SK-N-SH (cell line): ENCODE results near the gene DCAF5. TPM values are rescaled to one million over a fixed set of nuclear protein-coding genes. Genes with fewer than 3 reads are reported as not detected.
A peak's percentile ranks its signal among the peaks of the same experiment; 100 is the strongest.

Source experiments
- CTCF ChIA-PET: fragments of 300-600, 350-600 bp; formaldehyde crosslinking; extraction: SDS; loops from one replicate; lab custom pipeline; 2021; lab: Yijun Ruan, JAX
- POLR2A ChIA-PET: fragments of 350-600 bp; sonication (Branson Sonifier 250); formaldehyde crosslinking; extraction: SDS; loops from one replicate; lab custom pipeline; 2020; ENCODE audit warnings: antibody characterized with exemption, inconsistent platforms; lab: Yijun Ruan, JAX
- DNase-seq: peaks from one replicate; pipeline ENCODE4 v3.0.0; 2012
- H2AFZ ChIP-seq: fragments of 200-600 bp; sonication (generic); 2 replicates; pipeline ENCODE4 v1.8.1; 2016; ENCODE audit warnings: antibody characterized with exemption, mild to moderate bottlenecking, low read depth
- H3F3A ChIP-seq: fragments of 200-600 bp; sonication (generic); replicated peaks from 2 replicates; pipeline ENCODE3; 2016; ENCODE audit warnings: antibody characterized with exemption, mild to moderate bottlenecking; ENCODE audit not compliant: insufficient read depth
- H3K27ac ChIP-seq, 2 experiments: fragments of 200-500 bp in 1 of 2; fragments of 200-600 bp in 1 of 2; sonication (Bioruptor generic) in 1 of 2; sonication (generic), shearing (Covaris generic) in 1 of 2; 2 replicates each; pipeline versions ENCODE4 v1.5.1 to v1.6.1; 2014 to 2016; ENCODE audit warnings: low read depth in 2 of 2, inconsistent platforms in 1 of 2, low read length in 1 of 2, mild to moderate bottlenecking in 1 of 2, mixed read lengths in 1 of 2
- H3K27me3 ChIP-seq: fragments of 200-600 bp; sonication (generic), shearing (Covaris generic); 2 replicates; pipeline ENCODE4 v1.6.1; 2016; ENCODE audit warnings: mixed run types; ENCODE audit not compliant: insufficient read depth
- H3K36me3 ChIP-seq, 2 experiments: fragments of 200-500 bp in 1 of 2; fragments of 200-600 bp in 1 of 2; sonication (Bioruptor generic) in 1 of 2; sonication (generic) in 1 of 2; replicated peaks in 1 of 2; 2 replicates each; pipeline versions ENCODE3 to v1.5.1; 2014 to 2016; ENCODE audit warnings: low read length in 1 of 2, mild to moderate bottlenecking in 1 of 2; ENCODE audit not compliant: insufficient read depth in 2 of 2, control insufficient read depth in 1 of 2
- H3K4me1 ChIP-seq, 2 experiments: fragments of 200-500 bp in 1 of 2; fragments of 200-600 bp in 1 of 2; sonication (Bioruptor generic) in 1 of 2; sonication (generic), shearing (Covaris generic) in 1 of 2; 2 replicates each; pipeline versions ENCODE4 v1.5.1 to v1.6.1; 2014 to 2016; ENCODE audit warnings: low read depth in 1 of 2, low read length in 1 of 2, mixed run types in 1 of 2; ENCODE audit not compliant: insufficient read depth in 2 of 2, control insufficient read depth in 1 of 2
- H3K4me2 ChIP-seq: fragments of 200-600 bp; sonication (generic), shearing (Covaris generic); 2 replicates; pipeline ENCODE4 v1.6.1; 2017; ENCODE audit warnings: mixed run types
- H3K4me3 ChIP-seq, 2 experiments: fragments of 200-500 bp in 1 of 2; fragments of 200-600 bp in 1 of 2; sonication (Bioruptor generic) in 1 of 2; sonication (generic), shearing (Covaris generic) in 1 of 2; 2 replicates each; pipeline versions ENCODE4 v1.5.1 to v1.8.1; 2014 to 2016; ENCODE audit warnings: low read depth in 2 of 2, inconsistent platforms in 1 of 2, low read length in 1 of 2, mild to moderate bottlenecking in 1 of 2, mixed read lengths in 1 of 2, moderate library complexity in 1 of 2
- H3K79me2 ChIP-seq: fragments of 200-600 bp; sonication (generic); 2 replicates; pipeline ENCODE4 v1.8.1; 2017; ENCODE audit warnings: mild to moderate bottlenecking; ENCODE audit not compliant: insufficient read depth
- H3K9ac ChIP-seq: fragments of 200-600 bp; sonication (generic); 2 replicates; pipeline ENCODE4 v1.6.1; 2017; ENCODE audit warnings: mixed run types
- H3K9me2 ChIP-seq: fragments of 200-600 bp; sonication (generic); 2 replicates; pipeline ENCODE4 v1.6.1; 2017; ENCODE audit warnings: mixed run types
- H3K9me3 ChIP-seq: fragments of 200-600 bp; sonication (generic); 2 replicates; pipeline ENCODE4 v1.6.1; 2017; ENCODE audit warnings: mixed run types, mild to moderate bottlenecking, moderate library complexity
- H4K20me1 ChIP-seq: fragments of 200-600 bp; sonication (generic); 2 replicates; pipeline ENCODE4 v1.6.1; 2017; ENCODE audit warnings: mild to moderate bottlenecking, mixed run types; ENCODE audit not compliant: insufficient read depth
- CHD2 ChIP-seq: fragments of 150-350 bp; IDR thresholded peaks from 2 replicates; pipeline ENCODE4 v1.6.1; 2018; ENCODE audit warnings: low read length; ENCODE audit not compliant: partially characterized antibody
- ELF1 ChIP-seq: IDR thresholded peaks from 2 replicates; pipeline ENCODE4 v1.4.0; 2012
- EP300 ChIP-seq, 2 experiments: IDR thresholded peaks; 2 replicates each; pipeline versions ENCODE4 v1.4.0 to v1.6.1; 2012; ENCODE audit warnings: borderline replicate concordance in 1 of 2, low read depth in 1 of 2, low read length in 1 of 2
- FOSL2 ChIP-seq: IDR thresholded peaks from 2 replicates; pipeline ENCODE4 v1.4.0; 2012; ENCODE audit warnings: low read depth, mild to moderate bottlenecking, moderate library complexity, borderline replicate concordance
- JUND ChIP-seq: IDR thresholded peaks from 2 replicates; pipeline ENCODE4 v1.4.0; 2012
- NFIC ChIP-seq: IDR thresholded peaks from 2 replicates; pipeline ENCODE4 v1.4.0; 2012; ENCODE audit warnings: borderline replicate concordance
- RAD21 ChIP-seq: IDR thresholded peaks from 2 replicates; pipeline ENCODE4 v1.6.1; 2012; ENCODE audit warnings: mild to moderate bottlenecking, low read length
- RCOR1 ChIP-seq: fragments of 150-350 bp; IDR thresholded peaks from 2 replicates; pipeline ENCODE4 v1.6.1; 2017; ENCODE audit warnings: antibody characterized with exemption, low read length
- RFX5 ChIP-seq: IDR thresholded peaks from 2 replicates; pipeline ENCODE4 v1.6.1; 2012; ENCODE audit warnings: mild to moderate bottlenecking, improper control_type of control experiment, low read length
- RXRA ChIP-seq: IDR thresholded peaks from 2 replicates; pipeline ENCODE4 v1.4.0; 2012; ENCODE audit warnings: low read depth, mild to moderate bottlenecking, borderline replicate concordance
- SIN3A ChIP-seq: IDR thresholded peaks from 2 replicates; pipeline ENCODE4 v1.6.1; 2012; ENCODE audit warnings: low read depth, mild to moderate bottlenecking, low read length, moderate library complexity, borderline replicate concordance
- TEAD4 ChIP-seq: IDR thresholded peaks from 2 replicates; pipeline ENCODE4 v1.4.0; 2012; ENCODE audit warnings: mild to moderate bottlenecking, borderline replicate concordance; ENCODE audit not compliant: insufficient read depth
- WGBS: methylation state at CpG from one replicate; pipeline ENCODE4 v1.1.6; 2017; ENCODE audit warnings: low lambda C conversion rate; 5-methylcytosine and 5-hydroxymethylcytosine counted together
- polyA plus RNA-seq, 3 experiments: library from polyadenylated mRNA; depleted of rRNA; stranded (reverse); fragments of >200 nt; gene quantifications; 2 replicates each; pipeline ENCODE4 v1.2.3, GENCODE V29; 2012
- TF ChIP-seq, protein P1 (sequence below): IDR thresholded peaks from 2 replicates; pipeline ENCODE4; 2012
- TF ChIP-seq, protein P2 (sequence below): IDR thresholded peaks from 2 replicates; pipeline ENCODE4 v1.4.0; 2012; ENCODE audit warnings: low read depth
- TF ChIP-seq, protein P3 (sequence below): IDR thresholded peaks from 2 replicates; pipeline ENCODE4 v1.6.1; 2012; ENCODE audit warnings: mild to moderate bottlenecking, low read depth, low read length, moderate library complexity

DCAF5 gene
- polyA plus RNA-seq, 1 of the 3 experiments (the other 2 are of a cell fraction): 26.7 TPM

DNA sequence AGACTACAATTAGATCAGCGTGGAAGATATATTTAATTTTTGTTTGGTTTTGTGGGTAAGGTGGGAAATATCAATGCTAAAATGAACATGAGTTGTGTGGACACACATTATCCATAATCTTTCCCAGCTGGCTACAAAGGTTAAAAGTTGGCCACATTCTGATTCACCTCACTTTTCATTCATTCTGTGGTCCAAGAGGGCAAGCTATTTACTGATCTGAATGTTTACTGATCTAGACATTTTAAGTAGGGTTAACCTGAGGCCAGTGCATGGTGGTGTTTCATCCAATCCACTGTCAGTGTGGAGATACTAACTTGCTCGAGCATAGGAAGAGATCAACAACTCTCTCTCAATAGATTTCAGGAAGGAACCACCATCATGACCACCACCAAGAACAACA lies 71.6 kb downstream of the DCAF5 start:
- CTCF ChIA-PET: interaction anchor here (1.0 to 1.9 kb wide), 5 partner anchors 9 to 237 kb away, joined by 3 to 8 read pairs (median 5); no protein-coding TSS in a partner anchor
- peak overlapping the region in 1 of 2 experiments; percentile 96; a peak in 2 of 4 replicates for H3K27ac ChIP-seq
- peaks cover 3 to 20% of the 10 kb centered on the region in 2 experiments; a peak in 3 of 4 replicates for H3K4me1 ChIP-seq
- H3K9me3 ChIP-seq: no peaks in the 10 kb centered on the region
- no peak overlapping the region for H3K4me2 ChIP-seq
- no peak for DNase-seq
- no peak overlapping the region for H3K9ac ChIP-seq
- peaks cover 35% of the 10 kb centered on the region for H3F3A ChIP-seq
- no peak overlapping the region for H3K4me3 ChIP-seq
- no peak overlapping the region for H2AFZ ChIP-seq
- no peaks in the 10 kb centered on the region for H3K27me3 ChIP-seq
- 98% methylated on average over 2 of the region's 2 CpGs for WGBS
- TF ChIP-seq CHD2 (no peak), ELF1 (no peak), RXRA (no peak), FOSL2 (no peak), RAD21 (no peak), RFX5 (no peak), SIN3A (no peak), JUND (no peak)
- TF ChIP-seq, protein P1, sequence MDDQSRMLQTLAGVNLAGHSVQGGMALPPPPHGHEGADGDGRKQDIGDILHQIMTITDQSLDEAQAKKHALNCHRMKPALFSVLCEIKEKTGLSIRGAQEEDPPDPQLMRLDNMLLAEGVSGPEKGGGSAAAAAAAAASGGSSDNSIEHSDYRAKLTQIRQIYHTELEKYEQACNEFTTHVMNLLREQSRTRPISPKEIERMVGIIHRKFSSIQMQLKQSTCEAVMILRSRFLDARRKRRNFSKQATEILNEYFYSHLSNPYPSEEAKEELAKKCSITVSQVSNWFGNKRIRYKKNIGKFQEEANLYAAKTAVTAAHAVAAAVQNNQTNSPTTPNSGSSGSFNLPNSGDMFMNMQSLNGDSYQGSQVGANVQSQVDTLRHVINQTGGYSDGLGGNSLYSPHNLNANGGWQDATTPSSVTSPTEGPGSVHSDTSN: no peak
- H3K9me2 ChIP-seq: no peaks in the 10 kb centered on the region
- H3K79me2 ChIP-seq: no peaks in the 10 kb centered on the region; the same call in 1 of the 2 replicates
- no peaks in the 10 kb centered on the region for H4K20me1 ChIP-seq
- POLR2A ChIA-PET: no interaction called here
- peaks cover 10 to 24% of the 10 kb centered on the region in 2 experiments for H3K36me3 ChIP-seq

DNA sequence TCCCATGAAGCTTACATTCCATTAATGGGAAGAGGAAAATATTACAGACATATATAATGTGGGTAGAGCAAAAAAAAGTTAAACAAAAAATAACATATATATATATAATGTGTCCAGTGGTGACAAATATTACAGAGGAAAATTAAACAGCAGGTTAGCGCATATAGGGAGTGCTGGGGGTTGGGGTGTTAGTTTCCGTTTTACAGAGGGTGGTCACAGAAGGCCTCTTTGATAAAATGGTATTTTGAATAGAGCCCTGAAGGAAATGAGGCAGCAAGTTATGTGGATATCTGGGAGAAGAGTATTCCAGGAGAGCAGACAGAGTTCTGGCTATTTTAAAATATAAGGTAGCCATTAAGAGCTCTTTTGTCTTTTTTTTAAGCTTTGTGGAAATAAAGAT lies 73.2 kb downstream of the DCAF5 start:
- Histone ChIP-seq H3K36me3 (peaks cover 10 to 24% of the 10 kb centered on the region in 2 experiments), H3K4me2 (no peak overlapping the region), H3K9me3 (no peaks in the 10 kb centered on the region), H2AFZ (no peak overlapping the region), H3K27ac (peak overlapping the region; percentile 67 to 96; a peak in 3 of 4 replicates), H3K27me3 (no peaks in the 10 kb centered on the region), H3K9ac (peak overlapping the region; percentile 62), H3K4me1 (peaks cover 3 to 20% of the 10 kb centered on the region in 2 experiments; a peak in 3 of 4 replicates), H3K9me2 (no peaks in the 10 kb centered on the region), H4K20me1 (no peaks in the 10 kb centered on the region), H3K79me2 (no peaks in the 10 kb centered on the region; the same call in 1 of the 2 replicates), H3K4me3 (no peak overlapping the region), H3F3A (peaks cover 35% of the 10 kb centered on the region)
- 62% methylated on average over 2 of the region's 2 CpGs for WGBS
- ChIA-PET CTCF (interaction anchor here (0.7 to 1.5 kb wide), 5 partner anchors 11 to 169 kb away, joined by 3 to 7 read pairs (median 4); no protein-coding TSS in a partner anchor), POLR2A (no interaction called here)
- DNase-seq: no peak
- TF ChIP-seq TEAD4 (no peak), EP300 (IDR thresholded peaks at IDR 0.05; ENCODE audit: borderline replicate concordance in 1 of 2, low read depth in 1 of 2, low read length in 1 of 2) (no peak), RCOR1 (no peak), NFIC (no peak; the same call in 1 of the 2 replicates)
- TF ChIP-seq, protein P2, sequence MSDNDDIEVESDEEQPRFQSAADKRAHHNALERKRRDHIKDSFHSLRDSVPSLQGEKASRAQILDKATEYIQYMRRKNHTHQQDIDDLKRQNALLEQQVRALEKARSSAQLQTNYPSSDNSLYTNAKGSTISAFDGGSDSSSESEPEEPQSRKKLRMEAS: no peak
- TF ChIP-seq, protein P3, sequence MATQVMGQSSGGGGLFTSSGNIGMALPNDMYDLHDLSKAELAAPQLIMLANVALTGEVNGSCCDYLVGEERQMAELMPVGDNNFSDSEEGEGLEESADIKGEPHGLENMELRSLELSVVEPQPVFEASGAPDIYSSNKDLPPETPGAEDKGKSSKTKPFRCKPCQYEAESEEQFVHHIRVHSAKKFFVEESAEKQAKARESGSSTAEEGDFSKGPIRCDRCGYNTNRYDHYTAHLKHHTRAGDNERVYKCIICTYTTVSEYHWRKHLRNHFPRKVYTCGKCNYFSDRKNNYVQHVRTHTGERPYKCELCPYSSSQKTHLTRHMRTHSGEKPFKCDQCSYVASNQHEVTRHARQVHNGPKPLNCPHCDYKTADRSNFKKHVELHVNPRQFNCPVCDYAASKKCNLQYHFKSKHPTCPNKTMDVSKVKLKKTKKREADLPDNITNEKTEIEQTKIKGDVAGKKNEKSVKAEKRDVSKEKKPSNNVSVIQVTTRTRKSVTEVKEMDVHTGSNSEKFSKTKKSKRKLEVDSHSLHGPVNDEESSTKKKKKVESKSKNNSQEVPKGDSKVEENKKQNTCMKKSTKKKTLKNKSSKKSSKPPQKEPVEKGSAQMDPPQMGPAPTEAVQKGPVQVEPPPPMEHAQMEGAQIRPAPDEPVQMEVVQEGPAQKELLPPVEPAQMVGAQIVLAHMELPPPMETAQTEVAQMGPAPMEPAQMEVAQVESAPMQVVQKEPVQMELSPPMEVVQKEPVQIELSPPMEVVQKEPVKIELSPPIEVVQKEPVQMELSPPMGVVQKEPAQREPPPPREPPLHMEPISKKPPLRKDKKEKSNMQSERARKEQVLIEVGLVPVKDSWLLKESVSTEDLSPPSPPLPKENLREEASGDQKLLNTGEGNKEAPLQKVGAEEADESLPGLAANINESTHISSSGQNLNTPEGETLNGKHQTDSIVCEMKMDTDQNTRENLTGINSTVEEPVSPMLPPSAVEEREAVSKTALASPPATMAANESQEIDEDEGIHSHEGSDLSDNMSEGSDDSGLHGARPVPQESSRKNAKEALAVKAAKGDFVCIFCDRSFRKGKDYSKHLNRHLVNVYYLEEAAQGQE: no peak
